Progenitor cell of endocrine pancreas (in vitro differentiated cells): ENCODE data around the gene RAB27A. TPM values are rescaled to one million over a fixed set of nuclear protein-coding genes. Genes with fewer than 3 reads are reported as not detected.

Experiments
- DNase-seq: peaks from one replicate; pipeline ENCODE4 v3.0.0; 2021; ENCODE audit warnings: low spot score; ENCODE audit not compliant: unreplicated experiment
- H3K27ac Mint-ChIP-seq: 2 replicates; pipeline ENCODE4 v1.8.0; 2021; ENCODE audit warnings: mild to moderate bottlenecking, moderate library complexity, mixed read lengths
- H3K27me3 Mint-ChIP-seq: 2 replicates; pipeline ENCODE4 v1.8.0; 2021; ENCODE audit warnings: mixed read lengths
- H3K36me3 Mint-ChIP-seq: 2 replicates; pipeline ENCODE4 v1.8.0; 2022; ENCODE audit warnings: mixed read lengths; ENCODE audit not compliant: insufficient read depth
- H3K4me1 Mint-ChIP-seq: 2 replicates; pipeline ENCODE4 v1.8.0; 2021; ENCODE audit warnings: low read depth, mixed read lengths
- H3K4me3 Mint-ChIP-seq: 2 replicates; pipeline ENCODE4 v1.8.0; 2021; ENCODE audit warnings: low read depth, mild to moderate bottlenecking, moderate library complexity, mixed read lengths
- H3K9me3 Mint-ChIP-seq: 2 replicates; pipeline ENCODE4 v1.8.0; 2021; ENCODE audit warnings: low read depth, mixed read lengths
- CTCF ChIP-seq: fragments of 200-600 bp; sonication (generic); IDR thresholded peaks from one replicate; pipeline ENCODE4 v1.5.0; 2021; ENCODE audit warnings: antibody characterized with exemption, mild to moderate bottlenecking; ENCODE audit not compliant: unreplicated experiment
- total RNA-seq: library from RNA; stranded (reverse); gene quantifications from 2 replicates; pipeline ENCODE4 v1.2.1, GENCODE V29; 2021

RAB27A gene
- total RNA-seq, 1 donor from 2014 or later, result 14.5 TPM

GRCh38 chr15:55183679-55184078, 105.9 kb downstream of the RAB27A start:
- H3K9me3 Mint-ChIP-seq, result no peaks in the 10 kb centered on the region
- no peak for TF ChIP-seq CTCF
- DNase-seq, result no peak
- H3K27me3 Mint-ChIP-seq, result no peaks in the 10 kb centered on the region
- no peak overlapping the region for H3K27ac Mint-ChIP-seq
- H3K36me3 Mint-ChIP-seq, result peaks cover 21% of the 10 kb centered on the region
- H3K4me3 Mint-ChIP-seq, result no peak overlapping the region
- H3K4me1 Mint-ChIP-seq, result no peaks in the 10 kb centered on the region

GRCh38 chr15:55179141-55179540, 110.5 kb downstream of the RAB27A start:
- Mint-ChIP-seq H3K4me1 (no peaks in the 10 kb centered on the region), H3K4me3 (no peak overlapping the region), H3K9me3 (no peaks in the 10 kb centered on the region), H3K36me3 (peaks cover 7% of the 10 kb centered on the region), H3K27me3 (no peaks in the 10 kb centered on the region), H3K27ac (no peak overlapping the region)
- DNase-seq, result no peak
- no peak for TF ChIP-seq CTCF

GRCh38 chr15:55170361-55170760, 119.3 kb downstream of the RAB27A start:
- Mint-ChIP-seq H3K4me1 (peaks cover 6% of the 10 kb centered on the region), H3K27ac (peak overlapping the region; percentile 2), H3K36me3 (no peaks in the 10 kb centered on the region), H3K9me3 (no peaks in the 10 kb centered on the region), H3K4me3 (no peak overlapping the region), H3K27me3 (no peaks in the 10 kb centered on the region)
- DNase-seq, result no peak
- TF ChIP-seq CTCF, result no peak

- no peaks in the 10 kb centered on the region for H3K27me3 Mint-ChIP-seq
- peak; percentile 32 for DNase-seq
- H3K9me3 Mint-ChIP-seq, result no peaks in the 10 kb centered on the region
- H3K36me3 Mint-ChIP-seq, result no peaks in the 10 kb centered on the region
- no peak overlapping the region for H3K4me3 Mint-ChIP-seq
- H3K27ac Mint-ChIP-seq, result no peak overlapping the region
- peaks cover 6% of the 10 kb centered on the region for H3K4me1 Mint-ChIP-seq
- TF ChIP-seq CTCF, result peak; percentile 85
Observed at GRCh38 chr15:55168350-55168974, 121.2 kb downstream of the RAB27A start.

- Mint-ChIP-seq H3K4me1 (no peaks in the 10 kb centered on the region), H3K36me3 (no peaks in the 10 kb centered on the region), H3K4me3 (no peak overlapping the region), H3K27ac (no peak overlapping the region), H3K27me3 (no peaks in the 10 kb centered on the region), H3K9me3 (peaks cover 5% of the 10 kb centered on the region)
- no peak for DNase-seq
- TF ChIP-seq CTCF, result no peak
Observed at GRCh38 chr15:55164284-55164683, 125.3 kb downstream of the RAB27A start.

Other genes with a start within 250 kb of the RAB27A start
- 69.1 and 72.3 TPM in 2 replicates for gene RSL24D1, start 92.9 kb downstream of the RAB27A start, total RNA-seq
- 13.5 and 13.6 TPM in 2 replicates for gene PIGBOS1, start 29.3 kb upstream of the RAB27A start, total RNA-seq
- gene PIGB, start 29.4 kb upstream of the RAB27A start, total RNA-seq, result 16.2 and 17.6 TPM in 2 replicates
- 24.3 and 31.2 TPM in 2 replicates for gene CCPG1, start 118.5 kb upstream of the RAB27A start, total RNA-seq
- 4.7 and 5.8 TPM in 2 replicates for gene PIERCE2, start 118.7 kb upstream of the RAB27A start, total RNA-seq
- gene DNAAF4, start 218.4 kb upstream of the RAB27A start, total RNA-seq, result 9.3 and 10.6 TPM in 2 replicates